Measurements from ENCODE around the gene SYNE3.

- no peak for TF ChIP-seq USF2 (IDR thresholded peaks at IDR 0.05; ENCODE audit: borderline replicate concordance, low read depth, low read length)
- no peak for TF ChIP-seq EZH2 (IDR thresholded peaks at IDR 0.05; ENCODE audit: borderline replicate concordance, control insufficient read depth, low read depth, low read length)
Observed at GRCh38 chr14:95548328-95548929, 32.0 kb upstream of the SYNE3 start.

All from GM12878 (cell line).